GM21390 (cell line): Measurements from ENCODE around the gene NAA10.

Source experiments
- ATAC-seq: cut with Tn5 transposase; IDR thresholded peaks from one replicate; pipeline ENCODE4 v1.9.1; 2021; ENCODE audit not compliant: unreplicated experiment

NAA10 gene

DNA sequence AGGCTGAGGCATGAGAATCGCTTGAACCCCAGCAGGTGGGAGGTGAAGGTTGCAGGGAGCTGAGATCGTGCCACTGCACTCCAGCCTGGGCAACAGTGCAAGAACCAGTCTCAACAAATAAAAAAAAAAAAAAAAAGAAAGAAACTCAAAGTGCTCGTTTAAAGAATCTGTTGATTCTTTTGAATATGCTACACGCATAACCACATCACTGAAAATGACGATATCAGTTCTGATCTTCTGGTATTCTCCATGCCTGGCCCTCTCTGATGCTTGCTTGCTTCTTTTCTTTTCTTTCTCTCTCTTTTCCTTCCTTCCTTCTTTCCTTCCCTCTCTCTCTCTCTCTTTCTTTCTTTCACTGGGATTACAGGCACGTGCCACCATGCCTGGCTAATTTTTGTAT is 23.0 kb downstream of the NAA10 start:
- ATAC-seq = no peak

DNA sequence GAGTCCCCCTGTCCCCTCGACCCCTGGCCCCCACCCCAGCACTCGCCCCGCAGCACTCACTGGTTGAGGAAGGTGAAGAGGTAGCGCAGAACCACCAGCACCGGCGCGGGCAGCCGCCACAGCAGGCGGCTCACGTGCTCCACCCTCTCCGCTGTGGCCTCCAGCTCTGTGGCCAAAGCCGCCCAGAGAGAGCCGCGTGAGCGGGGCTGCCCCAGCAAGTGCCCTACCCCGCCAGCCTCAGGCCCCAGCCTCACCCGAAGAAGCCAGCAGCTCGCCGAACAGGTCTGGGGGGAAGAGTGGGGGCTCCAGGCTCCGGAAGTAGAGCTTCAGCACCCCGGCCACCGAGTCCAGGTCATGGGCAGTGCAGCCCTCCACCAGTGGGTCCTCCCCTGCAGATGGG is 24.4 kb downstream of the NAA10 start:
- ATAC-seq = no peak

DNA sequence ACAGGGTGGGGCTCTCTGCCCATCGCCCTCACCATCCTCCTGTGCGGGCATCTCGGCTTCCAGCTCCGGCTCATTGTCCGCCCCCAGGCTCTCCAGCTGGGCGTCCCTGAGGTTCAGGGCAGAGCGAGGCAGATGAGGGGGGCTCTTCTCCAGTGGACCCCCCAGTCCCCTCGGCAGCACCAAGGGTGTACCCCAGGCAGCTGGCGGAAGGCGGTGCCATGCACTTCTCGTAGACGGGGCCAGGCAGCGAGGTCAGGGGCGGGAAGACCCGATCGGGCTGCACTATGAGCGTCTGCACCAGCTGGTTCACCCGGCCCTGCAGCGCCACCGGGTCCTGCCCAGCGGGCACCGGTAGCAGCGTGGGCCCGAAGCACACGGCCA is 24.9 kb downstream of the NAA10 start:
- no peak for ATAC-seq

DNA sequence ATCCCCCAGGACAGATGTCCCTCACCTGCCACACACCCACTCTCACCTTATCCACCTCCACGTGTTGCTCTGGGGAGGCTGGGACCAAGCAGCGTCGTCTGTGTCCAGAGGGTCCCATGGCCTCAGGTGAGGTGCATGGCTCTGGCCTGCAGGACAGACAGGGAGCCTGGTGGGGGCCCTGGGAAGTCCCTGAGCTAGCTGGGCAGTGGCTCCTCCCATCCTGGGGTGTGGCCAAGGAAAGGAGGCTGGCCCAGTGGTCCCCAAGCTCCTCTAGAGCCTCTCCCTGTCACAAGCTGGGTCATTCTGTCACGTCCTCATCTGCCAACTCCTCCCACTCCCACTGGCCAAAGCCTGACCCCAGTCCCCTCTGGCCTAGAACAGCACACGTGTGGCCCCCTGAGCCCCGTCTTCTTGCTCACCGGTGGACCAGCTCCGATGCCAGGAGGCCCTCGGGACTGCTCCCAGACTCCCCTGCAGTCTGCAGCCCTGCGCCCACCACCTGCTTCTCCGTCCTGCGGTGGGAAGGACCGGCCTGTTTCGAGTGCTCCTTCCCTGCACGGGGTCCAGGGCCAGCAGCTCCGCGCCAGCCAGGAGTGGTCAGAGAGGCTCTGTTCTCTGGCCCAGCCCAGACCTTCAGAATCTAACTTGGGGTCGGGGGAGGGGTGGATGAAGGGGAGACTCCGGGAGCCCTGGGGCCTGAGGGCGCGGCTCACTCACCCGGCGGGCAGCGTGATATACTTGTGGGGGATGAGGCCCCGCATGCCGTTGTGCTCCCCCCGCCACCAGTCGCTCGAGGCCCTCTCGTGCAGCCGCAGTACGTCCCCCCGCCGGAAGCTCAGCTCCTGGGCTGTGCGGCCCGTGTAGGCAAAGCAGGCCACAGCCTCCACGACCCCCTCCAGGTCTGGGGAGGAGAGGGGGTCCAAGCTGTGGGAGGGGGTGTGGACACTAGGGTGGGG is 25.5 kb downstream of the NAA10 start:
- no peak for ATAC-seq

DNA sequence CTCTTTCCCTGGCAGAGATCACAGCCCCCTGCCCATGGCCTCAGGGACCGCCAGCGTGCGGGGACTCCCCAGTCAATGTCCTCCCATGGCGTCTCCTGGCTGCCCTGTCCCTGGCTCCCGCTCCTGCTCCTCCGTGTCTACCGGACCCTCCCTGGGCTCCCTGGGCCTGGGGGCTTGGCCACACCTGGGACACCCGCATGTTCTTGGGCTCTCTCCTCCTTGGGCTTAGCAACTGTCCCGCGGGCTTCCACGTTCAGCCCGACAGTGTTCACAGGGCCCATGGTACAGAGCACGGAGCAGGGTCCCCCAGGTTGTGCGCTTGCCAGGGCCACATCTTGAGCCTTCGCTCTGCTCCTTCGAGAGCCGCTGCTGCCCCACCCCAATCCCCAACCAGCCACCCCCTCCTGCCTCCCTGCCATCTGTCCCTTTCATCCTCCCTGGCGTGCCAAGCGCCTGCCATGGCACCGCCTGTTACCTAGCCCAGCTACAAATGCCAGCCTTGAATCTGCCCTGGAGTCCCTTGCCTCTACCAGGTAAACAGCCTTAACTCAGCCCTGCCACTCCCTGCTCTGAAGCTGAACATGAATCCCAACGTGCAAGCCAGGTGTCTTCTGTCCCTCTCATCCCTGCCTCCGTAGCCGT is 26.5 kb downstream of the NAA10 start:
- ATAC-seq = no peak

DNA sequence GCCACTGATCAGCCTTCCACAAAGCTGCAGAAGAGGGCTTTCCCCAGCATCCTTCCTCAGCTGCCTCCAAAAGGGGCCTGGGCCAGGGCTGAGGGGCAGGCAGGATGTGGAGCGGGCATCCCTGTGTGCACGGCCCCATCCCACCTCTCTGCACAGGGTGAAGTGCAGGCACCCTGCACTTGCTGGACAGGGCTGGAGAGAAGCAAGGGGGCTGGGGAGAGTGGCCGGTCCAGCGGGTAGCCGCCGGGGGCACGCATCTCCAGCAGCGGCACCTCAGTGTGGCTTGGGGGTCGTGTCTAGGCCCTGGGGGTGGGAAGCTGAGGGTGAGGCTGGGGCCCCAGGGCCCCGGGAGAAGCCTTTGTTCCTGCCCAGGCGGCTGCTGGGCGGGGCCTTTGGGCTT is 27.4 kb downstream of the NAA10 start:
- no peak for ATAC-seq

DNA sequence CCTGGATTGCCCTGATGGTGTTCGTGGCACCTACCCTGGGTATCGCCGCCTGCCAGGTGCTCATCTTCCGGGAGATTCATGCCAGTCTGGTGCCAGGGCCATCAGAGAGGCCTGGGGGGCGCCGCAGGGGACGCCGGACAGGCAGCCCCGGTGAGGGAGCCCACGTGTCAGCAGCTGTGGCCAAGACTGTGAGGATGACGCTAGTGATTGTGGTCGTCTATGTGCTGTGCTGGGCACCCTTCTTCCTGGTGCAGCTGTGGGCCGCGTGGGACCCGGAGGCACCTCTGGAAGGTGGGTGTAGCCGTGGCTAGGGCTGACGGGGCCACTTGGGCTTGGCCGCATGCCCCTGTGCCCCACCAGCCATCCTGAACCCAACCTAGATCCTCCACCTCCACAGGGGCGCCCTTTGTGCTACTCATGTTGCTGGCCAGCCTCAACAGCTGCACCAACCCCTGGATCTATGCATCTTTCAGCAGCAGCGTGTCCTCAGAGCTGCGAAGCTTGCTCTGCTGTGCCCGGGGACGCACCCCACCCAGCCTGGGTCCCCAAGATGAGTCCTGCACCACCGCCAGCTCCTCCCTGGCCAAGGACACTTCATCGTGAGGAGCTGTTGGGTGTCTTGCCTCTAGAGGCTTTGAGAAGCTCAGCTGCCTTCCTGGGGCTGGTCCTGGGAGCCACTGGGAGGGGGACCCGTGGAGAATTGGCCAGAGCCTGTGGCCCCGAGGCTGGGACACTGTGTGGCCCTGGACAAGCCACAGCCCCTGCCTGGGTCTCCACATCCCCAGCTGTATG is 28.5 kb downstream of the NAA10 start:
- no peak for ATAC-seq

DNA sequence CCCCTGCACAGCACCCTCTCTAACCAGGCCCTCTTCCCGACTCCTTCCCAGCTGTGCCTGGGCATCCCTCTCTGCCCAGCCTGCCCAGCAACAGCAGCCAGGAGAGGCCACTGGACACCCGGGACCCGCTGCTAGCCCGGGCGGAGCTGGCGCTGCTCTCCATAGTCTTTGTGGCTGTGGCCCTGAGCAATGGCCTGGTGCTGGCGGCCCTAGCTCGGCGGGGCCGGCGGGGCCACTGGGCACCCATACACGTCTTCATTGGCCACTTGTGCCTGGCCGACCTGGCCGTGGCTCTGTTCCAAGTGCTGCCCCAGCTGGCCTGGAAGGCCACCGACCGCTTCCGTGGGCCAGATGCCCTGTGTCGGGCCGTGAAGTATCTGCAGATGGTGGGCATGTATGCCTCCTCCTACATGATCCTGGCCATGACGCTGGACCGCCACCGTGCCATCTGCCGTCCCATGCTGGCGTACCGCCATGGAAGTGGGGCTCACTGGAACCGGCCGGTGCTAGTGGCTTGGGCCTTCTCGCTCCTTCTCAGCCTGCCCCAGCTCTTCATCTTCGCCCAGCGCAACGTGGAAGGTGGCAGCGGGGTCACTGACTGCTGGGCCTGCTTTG is 29.2 kb downstream of the NAA10 start:
- no peak for ATAC-seq

DNA sequence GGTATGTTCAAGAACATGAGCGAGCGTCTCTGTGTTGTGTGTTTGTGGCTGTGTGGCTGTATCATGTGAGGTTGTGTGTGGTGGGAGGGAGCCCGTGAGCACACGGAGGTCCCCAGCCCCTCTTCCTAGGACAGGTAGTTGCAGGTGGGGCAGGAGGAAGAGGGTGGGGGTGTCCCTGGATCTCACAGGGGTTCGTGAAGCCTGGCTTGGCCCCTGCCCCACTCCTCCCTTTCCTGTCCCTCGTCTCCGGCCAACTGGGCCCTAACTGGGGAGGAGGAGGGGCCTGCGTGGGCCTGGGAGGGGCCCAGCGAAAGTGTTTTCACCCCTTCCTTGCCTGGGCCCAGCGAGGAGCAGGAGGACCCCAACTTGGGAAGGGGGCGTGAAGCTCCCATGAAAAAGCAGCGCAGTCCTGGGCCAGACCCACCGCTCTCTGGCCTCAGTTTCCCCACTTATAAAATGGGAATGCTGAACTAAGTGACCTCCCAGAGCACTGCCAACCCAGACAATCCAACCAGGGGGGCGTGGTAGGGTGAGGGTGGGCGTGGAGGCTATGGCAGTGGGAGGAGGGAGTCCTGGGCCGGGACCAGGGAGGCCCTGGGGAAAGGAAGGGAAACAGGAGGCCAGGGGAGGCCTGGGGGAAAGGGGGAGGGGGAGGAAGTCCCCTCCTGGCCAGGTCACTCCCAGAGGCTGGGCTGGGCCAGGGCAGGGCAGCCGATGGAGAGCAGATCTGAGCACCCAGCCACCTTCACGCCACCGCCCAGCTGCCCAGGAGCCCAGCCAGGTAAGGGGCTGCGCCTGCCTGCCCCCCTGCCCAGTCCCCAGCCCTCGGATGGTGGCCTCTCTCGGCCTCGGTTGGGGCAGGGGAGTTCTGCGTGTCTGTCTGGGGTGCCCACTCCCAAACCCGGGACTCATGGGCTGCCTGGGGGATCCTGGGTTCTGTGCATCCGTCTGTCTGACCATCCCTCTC is 30.6 kb downstream of the NAA10 start, which contains the start of gene AVPR2:
TSS of gene AVPR2 (plus strand) at position 683 of the 967 bp plus-strand sequence. CDS start 473 bp downstream, outside the sequence.
- ATAC-seq = no peak

DNA sequence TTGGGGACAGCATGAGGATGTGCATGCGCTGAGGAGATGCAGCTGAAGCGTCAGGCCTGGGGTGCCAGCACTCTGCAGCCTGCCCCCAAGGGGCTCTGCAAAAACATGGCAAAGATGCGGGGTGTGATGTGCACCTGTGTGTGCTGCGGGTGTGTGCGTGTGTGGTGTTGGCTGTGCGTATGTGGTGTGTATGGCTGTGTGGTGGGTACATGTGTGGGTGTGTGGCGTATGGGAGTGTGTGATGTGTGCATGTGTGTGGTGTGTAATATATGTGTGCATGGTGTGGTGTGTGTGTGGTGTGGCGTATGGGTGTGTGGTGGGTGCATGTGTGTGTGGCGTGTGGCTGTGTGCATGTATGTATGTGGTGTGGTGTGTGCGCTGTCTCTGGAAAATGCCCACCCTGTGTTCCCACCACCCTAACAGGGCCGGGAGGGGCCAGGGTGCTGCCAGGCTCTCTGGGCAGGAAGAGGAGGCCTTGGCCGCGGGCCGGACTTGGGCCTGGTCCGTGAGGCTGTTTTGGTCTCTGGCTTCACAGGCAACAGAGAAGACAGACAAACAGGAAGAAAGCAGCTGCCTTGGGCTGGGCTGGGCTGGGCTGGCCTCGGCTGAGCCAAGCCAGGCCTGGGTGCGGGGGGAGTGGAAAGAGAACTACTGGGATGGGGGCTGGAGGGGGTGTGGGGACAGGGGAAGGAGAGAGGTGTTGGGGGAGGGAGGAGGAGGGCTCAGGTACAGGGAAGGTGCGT is 31.4 kb downstream of the NAA10 start:
- ATAC-seq = no peak

DNA sequence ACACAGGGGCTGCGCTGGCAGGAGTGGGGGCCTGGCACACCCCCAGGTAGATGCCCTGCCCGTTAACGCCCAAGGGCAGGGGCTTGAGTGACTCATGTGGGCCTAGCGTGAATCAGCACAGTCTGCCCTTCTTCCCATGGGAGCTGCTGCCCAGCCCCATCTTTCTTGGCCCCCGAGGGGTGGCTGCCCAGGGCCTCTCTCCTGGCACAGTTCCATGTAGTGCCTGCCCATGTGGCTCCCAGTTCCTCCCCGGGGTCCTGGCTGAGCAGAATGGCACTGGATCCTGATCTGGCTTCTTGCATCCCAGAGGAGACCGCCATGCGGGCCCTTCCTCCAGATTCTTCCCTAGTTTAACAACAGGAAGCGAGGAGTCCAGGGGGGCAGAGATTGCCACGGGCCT is 32.5 kb downstream of the NAA10 start:
- no peak for ATAC-seq

DNA sequence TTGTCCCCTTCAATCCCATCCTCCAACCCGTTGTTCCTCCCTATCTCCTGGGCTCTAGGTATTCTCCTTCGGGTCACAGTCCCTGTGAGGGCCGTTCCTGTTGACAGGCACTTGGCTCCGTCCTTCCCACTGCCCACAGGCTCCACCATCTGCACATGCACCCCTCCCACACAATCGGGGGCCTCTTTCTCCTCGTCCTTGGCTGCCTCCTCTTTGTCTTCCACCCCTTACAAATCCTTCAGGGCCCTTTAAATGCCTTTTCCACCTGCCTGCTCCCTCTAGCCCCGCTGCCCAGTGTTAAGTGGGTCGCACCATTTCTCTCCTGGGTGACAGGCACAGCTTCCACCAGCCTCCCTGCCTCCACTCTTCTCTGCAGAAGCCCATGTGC is 33.1 kb downstream of the NAA10 start:
- ATAC-seq = no peak

DNA sequence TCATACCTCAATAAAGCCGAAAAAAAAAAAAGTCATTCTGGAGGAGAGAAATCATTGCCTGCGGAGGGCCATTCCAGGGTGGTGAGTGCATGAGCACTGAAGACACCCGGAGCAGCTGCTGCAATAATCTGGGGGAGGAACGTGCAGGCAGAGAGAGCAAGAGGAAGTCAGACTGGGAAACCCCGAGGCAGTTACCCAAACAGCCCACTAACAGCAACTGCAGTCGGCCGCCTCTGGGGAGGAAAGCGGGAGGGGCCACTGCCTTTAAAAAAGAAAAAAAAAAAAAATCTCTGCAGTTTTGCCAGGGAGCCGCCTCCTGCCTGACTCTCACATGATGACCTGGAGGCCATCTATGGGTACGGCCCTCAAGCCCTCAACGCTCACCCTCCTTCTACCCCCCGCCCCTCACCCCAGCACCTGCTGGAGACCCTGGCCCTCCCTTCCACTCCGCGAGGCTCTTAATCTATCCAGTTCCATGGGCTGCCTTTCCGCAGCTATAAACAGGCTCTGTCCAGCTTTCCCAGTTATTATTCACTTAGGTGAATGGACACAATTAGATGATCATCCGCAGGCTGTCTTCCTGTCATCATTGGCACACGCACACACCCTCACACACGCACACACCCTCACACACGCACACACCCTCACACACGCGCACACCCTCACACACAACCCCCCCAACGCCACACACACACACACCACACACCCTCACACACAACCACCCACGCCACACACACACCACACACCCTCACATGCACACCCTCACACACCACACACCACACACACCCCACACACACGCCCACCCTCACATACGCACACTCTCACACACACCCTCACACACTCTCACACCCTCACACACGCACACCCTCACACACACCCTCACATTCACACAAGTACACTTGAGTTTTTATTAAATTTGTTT is 33.7 kb downstream of the NAA10 start:
- ATAC-seq = peak; percentile 63

DNA sequence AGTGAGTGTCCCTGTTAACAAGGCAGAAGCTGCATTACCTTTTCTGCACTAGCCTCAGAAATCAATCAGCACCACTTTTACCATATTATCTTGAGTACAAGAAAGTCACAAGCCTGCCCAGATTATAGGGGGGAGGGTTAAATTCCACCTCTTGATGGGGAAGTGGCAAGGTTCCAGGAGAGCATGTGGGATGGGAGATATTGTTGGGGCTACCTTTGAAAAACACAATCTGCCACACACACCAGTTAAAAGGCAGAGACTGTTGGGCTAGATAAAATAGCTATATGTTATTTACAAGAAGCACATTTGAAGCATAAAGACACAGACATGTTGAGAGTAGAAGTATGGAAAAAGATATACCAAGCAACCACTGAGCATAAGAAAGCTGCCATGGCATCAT is 36.9 kb downstream of the NAA10 start:
- ATAC-seq = no peak

DNA sequence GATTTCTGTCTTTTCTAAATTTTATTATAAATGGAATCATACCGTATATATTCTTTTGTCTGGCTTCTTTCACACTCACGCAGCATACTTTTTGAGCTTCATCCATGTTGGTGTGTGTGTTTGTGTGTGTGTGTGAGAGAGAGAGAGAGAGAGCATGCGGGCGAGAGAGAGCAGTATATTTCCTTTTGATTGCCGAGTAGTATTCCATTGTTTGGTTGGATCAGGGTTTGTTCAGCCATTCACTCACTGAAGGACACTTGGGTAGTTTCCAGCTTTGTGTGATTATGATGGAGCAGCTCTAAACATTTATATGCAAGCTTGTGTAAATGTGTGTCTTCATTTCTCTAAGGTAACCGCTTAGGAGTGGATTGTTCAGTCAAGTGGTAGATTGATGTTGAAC is 45.7 kb downstream of the NAA10 start:
- ATAC-seq = no peak

DNA sequence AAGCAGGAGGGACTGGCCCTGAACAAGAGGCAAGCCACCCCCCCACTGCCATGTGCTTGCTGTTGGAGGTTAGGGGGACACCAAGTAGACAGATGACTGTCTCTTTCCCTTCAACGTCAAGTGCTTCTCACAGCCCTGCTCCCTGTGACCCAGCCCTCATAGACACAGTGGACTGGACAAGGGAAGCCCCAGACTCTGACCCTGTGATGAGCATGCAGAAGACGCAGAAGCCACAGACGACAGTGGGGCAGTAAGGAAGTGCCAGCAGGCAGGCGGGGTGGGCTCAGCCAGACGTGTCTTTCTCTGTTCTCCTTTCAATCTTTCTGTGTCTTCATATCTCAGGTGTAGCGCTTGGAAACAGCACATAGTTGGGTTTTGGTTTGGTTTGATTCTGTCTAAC is 46.5 kb downstream of the NAA10 start:
- ATAC-seq = no peak

DNA sequence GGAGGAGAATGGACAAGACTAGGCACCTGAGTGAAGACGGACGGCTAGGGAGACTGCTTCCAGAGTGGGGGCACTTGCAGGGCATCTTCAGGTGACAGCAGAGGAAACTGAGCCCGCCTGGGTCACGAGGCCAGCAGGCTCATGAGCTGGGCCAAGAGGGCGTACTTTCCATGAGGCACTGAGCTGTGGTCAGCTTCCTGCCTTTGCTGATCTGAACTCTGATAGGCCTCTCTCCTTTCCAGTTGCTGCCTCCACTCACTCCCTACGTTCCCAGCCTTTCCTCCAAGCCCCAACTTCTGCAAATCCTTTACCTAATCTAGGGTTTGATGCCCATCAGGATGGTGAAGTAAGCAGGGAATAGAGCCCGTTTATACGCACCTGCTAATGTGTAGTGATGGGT is 47.5 kb downstream of the NAA10 start:
- no peak for ATAC-seq

DNA sequence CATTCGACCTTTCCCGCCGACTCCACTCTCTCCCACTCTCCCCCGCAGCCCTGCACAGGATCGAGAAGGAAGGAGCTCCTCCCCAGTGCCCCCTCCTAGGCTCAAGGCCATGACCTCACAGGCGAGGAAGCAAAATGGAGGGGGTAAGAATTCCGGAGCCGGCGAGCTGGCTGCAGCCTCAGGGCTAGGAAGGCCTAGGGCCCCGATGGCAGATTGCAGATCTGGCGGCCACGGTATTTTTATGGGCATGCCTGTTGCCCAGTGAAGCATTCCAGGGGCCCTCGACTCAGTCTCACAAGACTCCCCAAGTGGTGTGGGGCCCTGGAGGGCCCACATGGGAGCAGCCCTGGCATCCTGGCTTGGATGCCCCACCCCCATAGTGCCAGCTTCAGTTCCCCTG is 47.9 kb downstream of the NAA10 start:
- no peak for ATAC-seq
